Panc1 (cell line): ENCODE measurements around the gene FREM2. TPM values are rescaled to one million over a fixed set of nuclear protein-coding genes. Genes with fewer than 3 reads are reported as not detected.

ENCODE experiments used
- ATAC-seq: fragments of 200-7000 bp; cut with Tn5 transposase; 2 replicates; pipeline ENCODE4 v1.9.1; 2020; ENCODE audit warnings: mild to moderate bottlenecking, moderate library complexity
- BruUV-seq: library from RNA; stranded (reverse); fragments of 400-500 nt; replicated peaks from 2 replicates; lab custom pipeline; 2021; lab: Mats Ljungman, UMichigan
- CTCF ChIA-PET: fragments of 300-600 bp; sonication (Branson Sonifier 250); formaldehyde crosslinking; loops from one replicate; lab custom pipeline; 2022; ENCODE audit warnings: antibody characterized with exemption; lab: Charles Lee
- POLR2A ChIA-PET: fragments of 300-600 bp; sonication (Branson Sonifier 250); formaldehyde crosslinking; loops from one replicate; lab custom pipeline; 2022; ENCODE audit warnings: antibody characterized with exemption; lab: Charles Lee
- DNase-seq: peaks from one replicate; pipeline ENCODE4 v3.0.0-alpha.2; 2010; ENCODE audit warnings: low read depth, low spot score
- H3K27ac ChIP-seq: 2 replicates; pipeline ENCODE4 v1.5.1; 2011; ENCODE audit warnings: mild to moderate bottlenecking, low read length, inconsistent platforms
- H3K27me3 ChIP-seq: fragments of 200-500 bp; sonication (Bioruptor generic); 2 replicates; pipeline ENCODE4 v1.6.0; 2014; ENCODE audit warnings: low read length, inconsistent platforms; ENCODE audit not compliant: control insufficient read depth, insufficient read depth
- H3K36me3 ChIP-seq: fragments of 200-500 bp; sonication (Bioruptor generic); 2 replicates; pipeline ENCODE4 v1.5.1; 2014; ENCODE audit warnings: inconsistent platforms, mild to moderate bottlenecking, low read length, moderate library complexity; ENCODE audit not compliant: control insufficient read depth, insufficient read depth
- H3K4me1 ChIP-seq: 2 replicates; pipeline ENCODE4 v1.5.1; 2011; ENCODE audit warnings: inconsistent platforms, mild to moderate bottlenecking, low read length, moderate library complexity; ENCODE audit not compliant: control insufficient read depth, insufficient read depth
- H3K4me3 ChIP-seq, 2 experiments: 2 replicates each; pipeline ENCODE4 v1.5.1; 2011 to 2012; ENCODE audit warnings: low read depth in 2 of 2, low read length in 2 of 2, mild to moderate bottlenecking in 2 of 2, inconsistent platforms in 1 of 2, moderate library complexity in 1 of 2
- H3K9me3 ChIP-seq: fragments of 200-500 bp; sonication (Bioruptor generic); 2 replicates; pipeline ENCODE4 v1.5.1; 2014; ENCODE audit warnings: low read depth, mild to moderate bottlenecking, inconsistent platforms, low read length, moderate library complexity; ENCODE audit not compliant: control insufficient read depth, insufficient read depth
- CTCF ChIP-seq: fragments of 450-650 bp; IDR thresholded peaks from 2 replicates; pipeline ENCODE4 v1.5.1; 2017; ENCODE audit warnings: mild to moderate bottlenecking
- POLR2AphosphoS5 ChIP-seq: IDR thresholded peaks from 2 replicates; pipeline ENCODE4 v1.6.1; 2012; ENCODE audit warnings: mild to moderate bottlenecking, low read depth, low read length, moderate library complexity
- REST ChIP-seq, 2 experiments: IDR thresholded peaks; 2 replicates each; pipeline ENCODE4 v1.6.1; 2011 to 2012; ENCODE audit warnings: low read depth in 2 of 2, control low read depth in 1 of 2, low read length in 1 of 2, mild to moderate bottlenecking in 1 of 2, moderate library complexity in 1 of 2; ENCODE audit not compliant: insufficient read depth in 1 of 2
- SIN3A ChIP-seq: IDR thresholded peaks from 2 replicates; pipeline ENCODE4 v1.6.1; 2012; ENCODE audit warnings: low read depth, mild to moderate bottlenecking, low read length, moderate library complexity, borderline replicate concordance; ENCODE audit not compliant: insufficient read depth
- TCF7L2 ChIP-seq: IDR thresholded peaks from 2 replicates; pipeline ENCODE4 v1.6.1; 2011; ENCODE audit warnings: mild to moderate bottlenecking, low read depth, low read length, inconsistent platforms
- in situ Hi-C: cut with HindIII; loops from 2 replicates; pipeline ENCODE4 v1.10.0; 2016; ENCODE audit warnings: low sequenced_read_pairs, low pct_unique_long_range_greater_than_20kb
- intact Hi-C: fragments of 100-400 bp; cut with micrococcal nuclease; formaldehyde crosslinking; loops from one replicate; pipeline ENCODE4 v1.10.0; 2022; ENCODE audit not compliant: unreplicated experiment
- total RNA-seq: library from RNA; stranded (reverse); gene quantifications from one replicate; pipeline ENCODE4 v1.2.1, GENCODE V29; 2021; ENCODE audit not compliant: unreplicated experiment

FREM2 gene
- total RNA-seq, 1 experiment from 2014 or later, result 0.15 TPM

GRCh38 chr13:38819053-38819452 is 132.2 kb downstream of the FREM2 start:
- Histone ChIP-seq H3K4me1 (no peaks in the 10 kb centered on the region), H3K27ac (no peak overlapping the region), H3K9me3 (no peaks in the 10 kb centered on the region), H3K27me3 (no peaks in the 10 kb centered on the region), H3K36me3 (no peaks in the 10 kb centered on the region), H3K4me3 (no peak overlapping the region)
- BruUV-seq, result no TSS peak
- CTCF ChIA-PET, result no interaction called here
- intact Hi-C loops, result no loop called here
- POLR2A ChIA-PET, result no interaction called here
- no peak for TF ChIP-seq CTCF
- TF ChIP-seq REST (IDR thresholded peaks at IDR 0.05; ENCODE audit: insufficient read depth in 1 of 2, low read depth in 2 of 2, low read length in 1 of 2), result no peak
- TF ChIP-seq TCF7L2, result no peak
- no peak for TF ChIP-seq POLR2AphosphoS5
- TF ChIP-seq SIN3A, result no peak
- in situ Hi-C loops, result no loop called here
- DNase-seq, result no peak
- no peak for ATAC-seq

- no peaks in the 10 kb centered on the region for H3K4me1 ChIP-seq
- no peaks in the 10 kb centered on the region for H3K27me3 ChIP-seq
- DNase-seq (no peak), ATAC-seq (no peak)
- no peak overlapping the region for H3K27ac ChIP-seq
- in situ Hi-C loops (no loop called here), intact Hi-C loops (no loop called here)
- no peak overlapping the region for H3K4me3 ChIP-seq
- no peaks in the 10 kb centered on the region for H3K36me3 ChIP-seq
- ChIA-PET CTCF (no interaction called here), POLR2A (no interaction called here)
- no peaks in the 10 kb centered on the region for H3K9me3 ChIP-seq
- BruUV-seq, result no TSS peak
- TF ChIP-seq TCF7L2, result no peak
- TF ChIP-seq SIN3A, result no peak
- no peak for TF ChIP-seq POLR2AphosphoS5
- TF ChIP-seq CTCF, result no peak
- no peak for TF ChIP-seq REST (IDR thresholded peaks at IDR 0.05; ENCODE audit: insufficient read depth in 1 of 2, low read depth in 2 of 2, low read length in 1 of 2)
These were observed 132.7 kb downstream of the FREM2 start for GRCh38 chr13:38819596-38819995.
